Muscle of back (tissue), 11 donors: ENCODE measurements around the gene TM4SF5. TPM values are rescaled to one million over a fixed set of nuclear protein-coding genes. Genes with fewer than 3 reads are reported as not detected.
"Not testable (repeated sequence)": the region's sequence is repeated elsewhere in the genome, so short reads cannot be mapped to it uniquely, and the experiment has no call there.

Source experiments
- DNase-seq, 3 donors: peaks; one replicate each; pipeline versions ENCODE4 v3.0.0 to v3.0.0-alpha.2; 2013
- polyA plus RNA-seq, 10 donors: library from polyadenylated mRNA; unstranded; fragments of 120-200 nt; gene quantifications; one replicate each; pipeline ENCODE4 v1.2.1, GENCODE V29; 2013; ENCODE audit not compliant: insufficient read length in 10 of 10

Gene TM4SF5
- polyA plus RNA-seq, 10 donors = not detected

- DNase-seq = no peak
Measured at GRCh38 chr17:4823373-4824089, 51.8 kb downstream of the TM4SF5 start.

GRCh38 chr17:4827399-4827798 lies 55.7 kb downstream of the TM4SF5 start:
- DNase-seq = no peak

- not testable (repeated sequence) for DNase-seq
Measured at GRCh38 chr17:4832829-4833177, 61.1 kb downstream of the TM4SF5 start.

Other genes starting within 250 kb of the TM4SF5 start
- 10 to 100 TPM; 25.9 to 41.9 (median 31.3) TPM for gene MYBBP1A, start 216.5 kb upstream of the TM4SF5 start, polyA plus RNA-seq
- 1 to 10 TPM in 2 of 10 donors, under 1 TPM in 7, not detected in 1; 0.10 to 2.1 (median 0.15) TPM for gene GGT6, start 211.3 kb upstream of the TM4SF5 start, polyA plus RNA-seq
- gene SMTNL2, start 187.4 kb upstream of the TM4SF5 start, polyA plus RNA-seq = 100 to 1,000 TPM in 8 of 10 donors, 10 to 100 TPM in 2; 45.2 to 166 (median 110) TPM
- 1 to 10 TPM in 1 of 10 donors, under 1 TPM in 9; 0.25 to 1.1 (median 0.44) TPM for gene ALOX15, start 130.2 kb upstream of the TM4SF5 start, polyA plus RNA-seq
- gene PELP1, start 67.7 kb upstream of the TM4SF5 start, polyA plus RNA-seq = 10 to 100 TPM; 26.8 to 34.6 (median 31.6) TPM
- gene ARRB2, start 61.3 kb upstream of the TM4SF5 start, polyA plus RNA-seq = 10 to 100 TPM; 17.8 to 25.8 (median 20.3) TPM
- 10 to 100 TPM; 13.4 to 17.4 (median 15.8) TPM for gene MED11, start 40.5 kb upstream of the TM4SF5 start, polyA plus RNA-seq
- gene ZMYND15, start 32.1 kb upstream of the TM4SF5 start, polyA plus RNA-seq = under 1 TPM; 0.19 to 0.52 (median 0.30) TPM
- 1 to 10 TPM; 3.2 to 6.0 (median 5.2) TPM for gene CXCL16, start 32.0 kb upstream of the TM4SF5 start, polyA plus RNA-seq
- gene VMO1, start 14.5 kb downstream of the TM4SF5 start, polyA plus RNA-seq = 1 to 10 TPM; 3.9 to 8.3 (median 5.8) TPM
- under 1 TPM in 9 of 10 donors, not detected in 1; 0.40 to 0.79 (median 0.56) TPM for gene GLTPD2, start 17.1 kb downstream of the TM4SF5 start, polyA plus RNA-seq
- 100 to 1,000 TPM in 4 of 10 donors, 10 to 100 TPM in 6; 88.8 to 107 (median 96.2) TPM for gene PSMB6, start 24.3 kb downstream of the TM4SF5 start, polyA plus RNA-seq
- gene PLD2, start 35.3 kb downstream of the TM4SF5 start, polyA plus RNA-seq = 10 to 100 TPM; 15.4 to 35.0 (median 24.6) TPM
- gene MINK1, start 61.5 kb downstream of the TM4SF5 start, polyA plus RNA-seq = 10 to 100 TPM; 24.8 to 47.0 (median 30.4) TPM
- 1 to 10 TPM in 8 of 10 donors, under 1 TPM in 2; 0.67 to 2.1 (median 1.4) TPM for gene C17orf107, start 127.7 kb downstream of the TM4SF5 start, polyA plus RNA-seq
- 1 to 10 TPM in 8 of 10 donors, under 1 TPM in 2; 0.67 to 5.5 (median 1.7) TPM for gene CHRNE, start 131.2 kb downstream of the TM4SF5 start, polyA plus RNA-seq
- 1 to 10 TPM in 4 of 10 donors, under 1 TPM in 6; 0.58 to 1.7 (median 0.81) TPM for gene GP1BA, start 160.4 kb downstream of the TM4SF5 start, polyA plus RNA-seq
- gene SLC25A11, start 168.2 kb downstream of the TM4SF5 start, polyA plus RNA-seq = 10 to 100 TPM; 41.8 to 58.0 (median 49.9) TPM
- gene RNF167, start 168.4 kb downstream of the TM4SF5 start, polyA plus RNA-seq = 10 to 100 TPM; 61.9 to 77.7 (median 68.3) TPM
- 100 to 1,000 TPM; 282 to 440 (median 354) TPM for gene PFN1, start 176.6 kb downstream of the TM4SF5 start, polyA plus RNA-seq
- 1,000 to 10,000 TPM in 9 of 10 donors, 100 to 1,000 TPM in 1; 770 to 2,512 (median 1,687) TPM for gene ENO3, start 179.2 kb downstream of the TM4SF5 start, polyA plus RNA-seq
- gene SPAG7, start 195.9 kb downstream of the TM4SF5 start, polyA plus RNA-seq = 100 to 1,000 TPM in 2 of 10 donors, 10 to 100 TPM in 8; 78.8 to 113 (median 81.3) TPM
- 10 to 100 TPM; 14.6 to 33.9 (median 21.6) TPM for gene CAMTA2, start 215.8 kb downstream of the TM4SF5 start, polyA plus RNA-seq
- 1 to 10 TPM; 3.0 to 6.9 (median 4.2) TPM for gene INCA1, start 225.6 kb downstream of the TM4SF5 start, polyA plus RNA-seq
- gene KIF1C, start 226.1 kb downstream of the TM4SF5 start, polyA plus RNA-seq = 100 to 1,000 TPM in 5 of 10 donors, 10 to 100 TPM in 5; 74.9 to 113 (median 100) TPM